Hepatocyte (in vitro differentiated cells): ENCODE measurements around the gene DCAF6. TPM values are rescaled to one million over a fixed set of nuclear protein-coding genes. Genes with fewer than 3 reads are reported as not detected.

Experiments used
- DNase-seq: peaks from one replicate; pipeline ENCODE4 v3.0.0-alpha.2; 2016; ENCODE audit warnings: low spot score
- H2AFZ ChIP-seq: fragments of 200-600 bp; sonication (generic); 2 replicates; pipeline ENCODE4 v1.6.0; 2016; ENCODE audit warnings: antibody characterized with exemption, mild to moderate bottlenecking
- H3K27ac ChIP-seq: fragments of 200-600 bp; sonication (generic); 2 replicates; pipeline ENCODE4 v1.5.1; 2016; ENCODE audit warnings: mild to moderate bottlenecking
- H3K27me3 ChIP-seq: fragments of 200-600 bp; sonication (generic); 2 replicates; pipeline ENCODE4 v1.6.1; 2016
- H3K36me3 ChIP-seq: fragments of 200-600 bp; sonication (generic); replicated peaks from 2 replicates; pipeline ENCODE4 v1.5.1; 2016; ENCODE audit warnings: low read depth; ENCODE audit not compliant: insufficient read depth
- H3K4me1 ChIP-seq: fragments of 200-600 bp; sonication (generic); 2 replicates; pipeline ENCODE4 v1.5.1; 2016; ENCODE audit warnings: mild to moderate bottlenecking, moderate library complexity; ENCODE audit not compliant: insufficient read depth
- H3K4me2 ChIP-seq: fragments of 200-600 bp; sonication (generic); 2 replicates; pipeline ENCODE4 v1.6.0; 2016
- H3K4me3 ChIP-seq: fragments of 200-600 bp; sonication (generic); 2 replicates; pipeline ENCODE4 v1.5.1; 2016; ENCODE audit warnings: mild to moderate bottlenecking
- H3K79me2 ChIP-seq: fragments of 200-600 bp; sonication (generic); 2 replicates; pipeline ENCODE4 v1.6.0; 2017; ENCODE audit warnings: mild to moderate bottlenecking
- H3K9me2 ChIP-seq: fragments of 200-600 bp; sonication (generic); replicated peaks from 2 replicates; pipeline ENCODE4 v1.6.0; 2017; ENCODE audit warnings: mild to moderate bottlenecking; ENCODE audit not compliant: insufficient read depth
- H3K9me3 ChIP-seq: fragments of 200-600 bp; sonication (generic); 2 replicates; pipeline ENCODE4 v1.5.1; 2016; ENCODE audit warnings: low read depth, mild to moderate bottlenecking
- H4K20me1 ChIP-seq: fragments of 200-600 bp; sonication (generic); 2 replicates; pipeline ENCODE4 v1.6.0; 2016; ENCODE audit warnings: mild to moderate bottlenecking; ENCODE audit not compliant: insufficient read depth, poor library complexity, severe bottlenecking
- EZH2 ChIP-seq: fragments of 200-600 bp; sonication (generic); IDR thresholded peaks from 2 replicates; pipeline ENCODE4 v1.6.1; 2016; ENCODE audit warnings: antibody characterized with exemption, mild to moderate bottlenecking, borderline replicate concordance
- EZH2phosphoT487 ChIP-seq: fragments of 200-600 bp; sonication (generic); IDR thresholded peaks from one replicate; pipeline ENCODE4 v1.6.1; 2018; ENCODE audit warnings: antibody characterized with exemption, mild to moderate bottlenecking, low read depth, moderate library complexity; ENCODE audit not compliant: unreplicated experiment, severe bottlenecking
- WGBS: methylation state at CpG from one replicate; pipeline ENCODE4 v1.1.6; 2016; ENCODE audit warnings: low lambda C conversion rate; ENCODE audit errors: missing lambda C conversion rate; 5-methylcytosine and 5-hydroxymethylcytosine counted together
- polyA plus RNA-seq: library from polyadenylated mRNA; unstranded; fragments of >200 nt; fragmentation: Nextera tagmentation; extraction: Ambion mirVana; gene quantifications from 2 replicates; pipeline ENCODE4 v1.2.1, GENCODE V29; 2016
- total RNA-seq: library from RNA; depleted of rRNA; stranded (reverse); fragments of >200 nt; gene quantifications from 2 replicates; pipeline ENCODE4 v1.2.3, GENCODE V29; 2014
- TF ChIP-seq, protein P1 (sequence below): fragments of 200-600 bp; sonication (generic); IDR thresholded peaks from 2 replicates; pipeline ENCODE4 v1.5.1; 2016; ENCODE audit warnings: antibody characterized with exemption, mild to moderate bottlenecking; ENCODE audit not compliant: poor library complexity

The DCAF6 gene
- total and polyA plus RNA-seq, 2 experiments from 2014 or later: 62.7 to 69.4 TPM

DNA sequence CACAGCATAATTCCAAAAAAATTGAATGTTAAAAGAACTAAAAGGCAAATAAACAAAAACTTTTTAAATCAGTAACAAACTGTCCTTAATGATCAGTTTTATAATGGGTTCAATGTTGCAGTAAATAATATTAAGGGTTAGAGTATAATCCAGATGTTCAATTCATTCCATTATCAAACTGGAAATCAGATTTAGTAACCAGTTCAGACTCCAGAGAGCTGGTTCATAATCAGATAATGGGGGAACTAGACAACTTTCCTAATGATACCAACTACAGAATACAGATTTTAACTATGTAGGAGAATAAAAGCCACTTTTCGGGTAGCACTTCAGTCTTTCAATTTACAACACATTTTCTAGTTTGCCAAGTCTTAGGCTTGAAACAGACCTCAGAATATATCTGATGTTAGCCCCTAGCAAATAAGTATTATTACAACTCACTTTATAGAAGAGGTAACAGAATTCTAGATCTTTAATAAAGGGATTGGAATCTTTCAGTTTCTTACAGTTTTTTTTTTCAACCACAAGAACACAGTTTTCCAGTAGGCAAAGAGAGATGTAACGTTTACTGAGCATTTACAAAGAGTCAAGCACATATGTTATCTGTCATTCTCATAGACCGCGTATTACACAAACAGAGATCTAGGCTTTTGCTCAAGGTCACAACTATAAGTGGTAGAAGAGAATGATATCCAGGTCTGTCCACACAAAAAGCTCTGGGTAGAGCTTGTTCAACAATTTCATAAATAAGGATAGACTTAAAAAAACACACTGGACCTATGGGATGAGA lies 1.9 kb upstream of the DCAF6 start:
- Histone ChIP-seq H3K27ac (peak overlapping the region; percentile 90), H3K9me2 (no peaks in the 10 kb centered on the region), H3K4me3 (peak overlapping the region; percentile 56), H3K9me3 (no peaks in the 10 kb centered on the region), H3K36me3 (no peaks in the 10 kb centered on the region), H2AFZ (peak overlapping the region; percentile 48), H3K4me2 (peak overlapping the region; percentile 78), H4K20me1 (peaks cover 15% of the 10 kb centered on the region), H3K4me1 (peaks cover 25% of the 10 kb centered on the region), H3K27me3 (no peaks in the 10 kb centered on the region), H3K79me2 (peaks cover 84% of the 10 kb centered on the region)
- TF ChIP-seq EZH2phosphoT487 (no peak), EZH2 (no peak)
- TF ChIP-seq, protein P1, sequence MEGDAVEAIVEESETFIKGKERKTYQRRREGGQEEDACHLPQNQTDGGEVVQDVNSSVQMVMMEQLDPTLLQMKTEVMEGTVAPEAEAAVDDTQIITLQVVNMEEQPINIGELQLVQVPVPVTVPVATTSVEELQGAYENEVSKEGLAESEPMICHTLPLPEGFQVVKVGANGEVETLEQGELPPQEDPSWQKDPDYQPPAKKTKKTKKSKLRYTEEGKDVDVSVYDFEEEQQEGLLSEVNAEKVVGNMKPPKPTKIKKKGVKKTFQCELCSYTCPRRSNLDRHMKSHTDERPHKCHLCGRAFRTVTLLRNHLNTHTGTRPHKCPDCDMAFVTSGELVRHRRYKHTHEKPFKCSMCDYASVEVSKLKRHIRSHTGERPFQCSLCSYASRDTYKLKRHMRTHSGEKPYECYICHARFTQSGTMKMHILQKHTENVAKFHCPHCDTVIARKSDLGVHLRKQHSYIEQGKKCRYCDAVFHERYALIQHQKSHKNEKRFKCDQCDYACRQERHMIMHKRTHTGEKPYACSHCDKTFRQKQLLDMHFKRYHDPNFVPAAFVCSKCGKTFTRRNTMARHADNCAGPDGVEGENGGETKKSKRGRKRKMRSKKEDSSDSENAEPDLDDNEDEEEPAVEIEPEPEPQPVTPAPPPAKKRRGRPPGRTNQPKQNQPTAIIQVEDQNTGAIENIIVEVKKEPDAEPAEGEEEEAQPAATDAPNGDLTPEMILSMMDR: no peak
- 15% methylated on average over 4 of the region's 4 CpGs for WGBS
- DNase-seq: no peak

DNA sequence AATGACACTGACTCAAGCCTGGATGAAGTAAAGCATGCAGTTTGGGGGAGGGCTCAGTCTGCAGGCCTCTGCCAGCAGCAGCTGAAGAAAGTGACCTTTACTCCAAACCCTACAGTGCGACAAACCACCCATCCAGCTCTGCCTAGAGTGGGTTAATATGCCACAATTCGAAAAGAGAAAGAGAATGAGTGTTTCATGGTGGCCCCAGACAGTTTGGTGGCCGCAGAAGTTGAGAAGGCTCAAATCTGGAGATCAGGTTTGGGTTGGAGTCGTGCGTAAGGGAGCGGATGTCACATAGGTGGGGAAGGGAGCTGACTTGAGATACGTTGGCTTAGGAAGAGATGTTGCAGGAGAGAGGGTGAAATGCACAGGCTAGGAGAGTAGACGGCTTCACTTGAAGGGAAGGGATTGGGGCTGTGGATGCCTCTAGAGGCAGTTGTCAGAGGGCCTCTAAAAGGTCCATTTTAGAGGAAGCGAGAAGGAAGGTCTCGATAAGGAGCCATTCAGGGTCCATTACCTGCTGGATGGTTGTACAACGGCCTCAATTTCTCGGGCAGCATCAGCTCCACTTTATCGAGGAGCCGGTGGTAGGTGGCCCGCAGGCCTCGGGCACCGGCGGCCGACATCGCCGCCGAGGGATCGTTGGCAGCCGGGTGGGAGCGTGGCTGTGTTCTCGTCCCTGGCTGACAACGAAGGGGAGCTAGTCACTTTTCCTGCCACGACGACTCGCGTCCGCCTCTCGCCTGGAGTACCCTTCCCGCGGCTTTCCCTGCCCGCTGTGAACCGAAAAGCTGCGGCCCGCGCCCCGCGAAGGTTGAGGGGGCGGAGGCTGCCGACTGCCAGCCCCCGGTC lies 1.0 kb upstream of the DCAF6 start:
- DNase-seq: peak; percentile 53
- TF ChIP-seq EZH2phosphoT487 (no peak), EZH2 (no peak)
- TF ChIP-seq, protein P1: no peak
- no peaks in the 10 kb centered on the region for H3K9me2 ChIP-seq
- no peaks in the 10 kb centered on the region for H3K27me3 ChIP-seq
- peaks cover 17% of the 10 kb centered on the region for H4K20me1 ChIP-seq
- no peaks in the 10 kb centered on the region for H3K36me3 ChIP-seq
- H3K4me1 ChIP-seq: peaks cover 17% of the 10 kb centered on the region
- peak overlapping the region; percentile 48 for H2AFZ ChIP-seq
- peak overlapping the region; percentile 90 for H3K27ac ChIP-seq
- H3K79me2 ChIP-seq: peaks cover 84% of the 10 kb centered on the region
- WGBS: 2% methylated on average over 42 of the region's 45 CpGs
- peak overlapping the region; percentile 56 for H3K4me3 ChIP-seq
- no peaks in the 10 kb centered on the region for H3K9me3 ChIP-seq
- H3K4me2 ChIP-seq: peak overlapping the region; percentile 78

DNA sequence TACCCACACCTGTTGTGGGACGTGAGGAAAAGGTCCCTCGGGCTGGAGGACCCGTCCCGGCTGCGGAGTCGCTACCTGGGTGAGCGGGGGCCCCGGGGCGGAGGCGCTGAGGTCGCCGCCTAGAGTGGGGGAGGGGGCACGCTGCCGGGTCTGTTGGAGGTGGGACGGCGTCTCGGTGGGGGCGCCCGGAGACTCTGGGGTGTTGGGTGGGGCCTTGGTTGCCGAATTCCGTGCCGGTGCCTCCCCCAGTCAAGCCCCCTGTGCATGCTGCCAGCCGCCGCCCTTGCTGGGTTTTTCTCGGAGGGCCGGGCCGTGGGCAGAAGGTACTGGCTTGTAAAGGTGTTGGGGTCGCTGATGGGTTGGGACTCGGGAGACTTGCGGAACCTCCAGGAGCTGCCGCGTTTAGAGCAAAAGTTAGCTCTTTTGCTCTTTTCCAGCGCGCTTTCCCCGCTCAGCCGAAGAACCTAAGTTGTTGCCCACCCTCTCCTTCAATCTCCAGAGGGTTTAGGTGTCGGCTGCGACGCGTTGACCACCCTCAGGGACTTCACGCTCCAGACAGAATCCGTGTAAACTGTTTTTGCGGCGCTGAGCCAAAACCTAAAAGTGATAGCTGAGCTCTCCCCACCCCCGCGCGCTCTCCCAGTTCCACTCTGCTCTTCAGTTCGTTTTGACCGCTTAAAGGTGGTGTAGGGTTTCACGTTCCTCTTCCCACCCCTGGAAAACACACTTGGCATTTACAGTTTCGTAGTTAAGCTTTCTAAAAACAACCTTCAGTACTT lies 636 bp downstream of the DCAF6 start, which contains the start of gene MPC2:
Gene MPC2 (minus strand): TSS at position 143 of the 779 bp plus-strand sequence. CDS start 1,231 bp downstream, outside the sequence.
- Histone ChIP-seq H2AFZ (peak within 1 kb of the TSS; percentile 82), H3K9me2 (no peaks in the 10 kb centered on the region), H3K9me3 (no peaks in the 10 kb centered on the region), H3K4me2 (peak within 1 kb of the TSS; percentile 78), H3K36me3 (no peaks in the 10 kb centered on the region), H4K20me1 (peaks cover 21% of the 10 kb centered on the region), H3K4me1 (peaks cover 16% of the 10 kb centered on the region), H3K79me2 (peaks cover 84% of the 10 kb centered on the region), H3K27ac (peak within 1 kb of the TSS; percentile 99), H3K4me3 (peak within 1 kb of the TSS; percentile 97), H3K27me3 (no peaks in the 10 kb centered on the region)
- under 1% methylated on average over 38 of the region's 51 CpGs for WGBS
- TF ChIP-seq EZH2phosphoT487 (no peak), EZH2 (no peak)
- TF ChIP-seq, protein P1: no peak
- peak; percentile 78 for DNase-seq
